GM18526 (cell line): ENCODE results near the gene PROK1.

Source experiments
- POLR2A ChIP-seq: IDR thresholded peaks from 3 replicates; pipeline ENCODE4 v1.6.1; 2011; ENCODE audit not compliant: insufficient read length; ENCODE audit errors: extremely low read depth

Gene PROK1

GRCh38 chr1:110455151-110455550 is 4.2 kb downstream of the PROK1 start:
- TF ChIP-seq POLR2A, result no peak

GRCh38 chr1:110457206-110457605 is 6.3 kb downstream of the PROK1 start:
- TF ChIP-seq POLR2A, result no peak

GRCh38 chr1:110460253-110461220 is 9.6 kb downstream of the PROK1 start:
- no peak for TF ChIP-seq POLR2A

GRCh38 chr1:110462093-110462492 is 11.1 kb downstream of the PROK1 start:
- no peak for TF ChIP-seq POLR2A

GRCh38 chr1:110462964-110463363 is 12.0 kb downstream of the PROK1 start:
- no peak for TF ChIP-seq POLR2A

- TF ChIP-seq POLR2A, result no peak
Measured at GRCh38 chr1:110463725-110464124, 12.8 kb downstream of the PROK1 start.

- no peak for TF ChIP-seq POLR2A
Measured at GRCh38 chr1:110464340-110464739, 13.4 kb downstream of the PROK1 start.

- no peak for TF ChIP-seq POLR2A
Measured at GRCh38 chr1:110465038-110465813, 14.3 kb downstream of the PROK1 start.

- TF ChIP-seq POLR2A, result no peak
Measured at GRCh38 chr1:110465814-110466380, 14.9 kb downstream of the PROK1 start.

GRCh38 chr1:110466646-110467280 is 15.8 kb downstream of the PROK1 start:
- no peak for TF ChIP-seq POLR2A

GRCh38 chr1:110471131-110471530 is 20.2 kb downstream of the PROK1 start:
- no peak for TF ChIP-seq POLR2A

- no peak for TF ChIP-seq POLR2A
Measured at GRCh38 chr1:110472546-110472945, 21.6 kb downstream of the PROK1 start.

GRCh38 chr1:110474444-110474843 is 23.5 kb downstream of the PROK1 start:
- no peak for TF ChIP-seq POLR2A

- no peak for TF ChIP-seq POLR2A
Measured at GRCh38 chr1:110475362-110476027, 24.5 kb downstream of the PROK1 start.
